HepG2 (cell line): ENCODE measurements around the gene SLC16A11. TPM values are rescaled to one million over a fixed set of nuclear protein-coding genes. Genes with fewer than 3 reads are reported as not detected.

Source experiments
- ATAC-seq: fragments of 200-7000 bp; cut with Tn5 transposase; 3 replicates; pipeline ENCODE4 v1.9.1; 2020; ENCODE audit warnings: mild to moderate bottlenecking, moderate library complexity
- BruUV-seq: library from RNA; stranded (reverse); fragments of 400-500 nt; replicated peaks from 2 replicates; lab custom pipeline; 2021; lab: Mats Ljungman, UMichigan
- CTCF ChIA-PET: fragments of 300-600 bp; formaldehyde crosslinking; extraction: SDS; loops from one replicate; lab custom pipeline; 2021; ENCODE audit warnings: low total read pairs, inconsistent platforms, low intra/inter-chr PET ratio; lab: Yijun Ruan, JAX
- POLR2A ChIA-PET: fragments of 350-600 bp; sonication (Branson Sonifier 250); formaldehyde crosslinking; loops from one replicate; lab custom pipeline; 2020; ENCODE audit warnings: antibody characterized with exemption, inconsistent platforms; lab: Yijun Ruan, JAX
- DNase-seq: peaks from one replicate; pipeline ENCODE4 v3.0.0-alpha.2; 2015; ENCODE audit warnings: low spot score
- FAIRE-seq: peaks from 3 replicates; lab custom pipeline; 2011; peaks lifted over from hg19 to GRCh38; lab: Jason Lieb, UNC
- H2AFZ ChIP-seq: one replicate; pipeline ENCODE4 v1.6.1; 2011; ENCODE audit warnings: low read length, inconsistent platforms
- H3K27ac ChIP-seq: fragments of 300-600 bp; 3 replicates; pipeline ENCODE4 v1.8.0; 2011; ENCODE audit warnings: mixed run types, mild to moderate bottlenecking, mixed read lengths, low read length, inconsistent platforms; ENCODE audit not compliant: insufficient read depth; ENCODE audit errors: extremely low read length
- H3K27me3 ChIP-seq, 2 experiments: fragments of 200-600 bp in 1 of 2; 2 replicates in 1 of 2; 3 replicates in 1 of 2; pipeline versions ENCODE4 v1.6.0 to v1.8.0; 2011; ENCODE audit warnings: low read length in 2 of 2, mild to moderate bottlenecking in 2 of 2, moderate library complexity in 2 of 2, inconsistent platforms in 1 of 2; ENCODE audit not compliant: insufficient read depth in 2 of 2, control insufficient read depth in 1 of 2
- H3K36me3 ChIP-seq, 2 experiments: fragments of 200-600 bp in 1 of 2; replicated peaks in 1 of 2; 2 replicates in 1 of 2; 3 replicates in 1 of 2; pipeline versions ENCODE4 v1.5.1 to v1.8.0; 2011; ENCODE audit warnings: low read length in 2 of 2, inconsistent platforms in 1 of 2; ENCODE audit not compliant: insufficient read depth in 2 of 2, control insufficient read depth in 1 of 2
- H3K4me1 ChIP-seq: 2 replicates; pipeline ENCODE4 v1.5.1; 2012; ENCODE audit warnings: low read length, inconsistent platforms; ENCODE audit not compliant: insufficient read depth
- H3K4me2 ChIP-seq: 2 replicates; pipeline ENCODE4 v1.6.0; 2011; ENCODE audit warnings: low read depth, low read length, inconsistent platforms
- H3K4me3 ChIP-seq, 3 experiments: fragments of 200-600 bp in 1 of 3; sonication (generic), shearing (Covaris generic) in 1 of 3; replicated peaks in 1 of 3; 2 replicates each; pipeline ENCODE4 v1.5.1; 2011 to 2016; ENCODE audit warnings: low read length in 3 of 3, inconsistent platforms in 2 of 3, low read depth in 2 of 3, mild to moderate bottlenecking in 2 of 3, control low read depth in 1 of 3, mixed read lengths in 1 of 3; ENCODE audit not compliant: insufficient read depth in 1 of 3
- H3K79me2 ChIP-seq: one replicate; pipeline ENCODE4 v1.6.1; 2011; ENCODE audit warnings: low read length, inconsistent platforms; ENCODE audit not compliant: insufficient read depth
- H3K9ac ChIP-seq: 2 replicates; pipeline ENCODE4 v1.6.0; 2011; ENCODE audit warnings: mild to moderate bottlenecking, low read depth, low read length, inconsistent platforms; ENCODE audit not compliant: insufficient read depth
- H3K9me3 ChIP-seq: 2 replicates; pipeline ENCODE4 v1.5.1; 2012; ENCODE audit warnings: mild to moderate bottlenecking, low read length
- H4K20me1 ChIP-seq: 2 replicates; pipeline ENCODE4 v1.6.0; 2011; ENCODE audit warnings: inconsistent platforms, mild to moderate bottlenecking, low read length, moderate library complexity; ENCODE audit not compliant: insufficient read depth
- CHCHD3 ChIP-seq: sonication (generic); formaldehyde crosslinking; IDR thresholded peaks from 2 replicates; pipeline ENCODE4 v1.8.0; 2022; ENCODE audit warnings: mild to moderate bottlenecking, missing genetic modification reagents, moderate library complexity
- CREB1 ChIP-seq, 2 experiments: fragments of 450-650 bp in 1 of 2; IDR thresholded peaks; 2 replicates each; pipeline ENCODE4 v1.6.1; 2016 to 2017; ENCODE audit warnings: control low read depth in 1 of 2, mild to moderate bottlenecking in 1 of 2, missing compliant biosample characterization in 1 of 2, missing genetic modification characterization in 1 of 2
- KDM2A ChIP-seq: sonication (generic); formaldehyde crosslinking; IDR thresholded peaks from 2 replicates; pipeline ENCODE4 v1.4.0; 2020; ENCODE audit warnings: low read depth, missing genetic modification reagents, borderline replicate concordance
- MYC ChIP-seq: sonication (generic); formaldehyde crosslinking; IDR thresholded peaks from 2 replicates; pipeline ENCODE4 v1.9.0; 2021; ENCODE audit warnings: missing genetic modification reagents, borderline replicate concordance
- PCBP1 ChIP-seq: fragments of 200-400 bp; formaldehyde crosslinking; IDR thresholded peaks from 2 replicates; pipeline ENCODE4 v1.6.1; 2017; ENCODE audit warnings: mild to moderate bottlenecking, low read depth, low read length, borderline replicate concordance
- PRPF4 ChIP-seq: fragments of 200-400 bp; formaldehyde crosslinking; IDR thresholded peaks from 2 replicates; pipeline ENCODE4 v1.6.1; 2016; ENCODE audit warnings: low read length, low read depth; ENCODE audit not compliant: poor library complexity, severe bottlenecking
- WIZ ChIP-seq: sonication (generic); formaldehyde crosslinking; IDR thresholded peaks from 2 replicates; pipeline ENCODE4 v1.5.1; 2020; ENCODE audit warnings: mild to moderate bottlenecking, missing genetic modification reagents
- ZNF879 ChIP-seq: sonication (generic); formaldehyde crosslinking; IDR thresholded peaks from 2 replicates; pipeline ENCODE4 v1.8.1; 2023; ENCODE audit warnings: missing genetic modification reagents
- WGBS: methylation state at CpG from one replicate; pipeline ENCODE4 v1.1.6; 2017; ENCODE audit warnings: low lambda C conversion rate; 5-methylcytosine and 5-hydroxymethylcytosine counted together
- in situ Hi-C: cut with HindIII; loops from 2 replicates; pipeline ENCODE4 v1.10.0; 2017; ENCODE audit warnings: low pct_unique_long_range_greater_than_20kb; ENCODE audit not compliant: extremely low pct_ligation_motif_present
- intact Hi-C: fragments of 100-400 bp; cut with micrococcal nuclease; formaldehyde crosslinking; loops from one replicate; pipeline ENCODE4 v1.10.0; 2022; ENCODE audit not compliant: unreplicated experiment
- polyA plus RNA-seq, 8 experiments: library from polyadenylated mRNA; depleted of rRNA in 3 of 8; stranded (reverse) in 7 of 8; unstranded in 1 of 8; fragments of >200 nt; fragmentation: Illumina TruSeq in 4 of 8; extraction: Trizol in 4 of 8; gene quantifications; 2 replicates each; pipeline versions ENCODE4 v1.2.1 to v1.2.3, GENCODE V29; 2011 to 2016; ENCODE audit warnings: low read depth in 4 of 8, missing spikeins in 1 of 8, mixed read lengths in 1 of 8; ENCODE audit not compliant: insufficient read depth in 1 of 8
- total RNA-seq, 5 experiments: library from RNA; depleted of rRNA; stranded (reverse); fragments of >200 nt; fragmentation: Illumina TruSeq; extraction: Trizol; gene quantifications; 2 replicates each; pipeline ENCODE4 v1.2.3, GENCODE V29; 2016; ENCODE audit warnings: low read depth in 1 of 5
- TF ChIP-seq, protein P1 (sequence below): sonication (generic); formaldehyde crosslinking; IDR thresholded peaks from 2 replicates; pipeline ENCODE4 v1.8.1; 2023; ENCODE audit warnings: mild to moderate bottlenecking, moderate library complexity, missing genetic modification reagents
- TF ChIP-seq, protein P2 (sequence below): IDR thresholded peaks from 2 replicates; pipeline ENCODE4 v1.6.1; 2016; ENCODE audit warnings: missing compliant biosample characterization, missing genetic modification reagents, borderline replicate concordance
- TF ChIP-seq, protein P3 (sequence below): IDR thresholded peaks from 2 replicates; pipeline ENCODE4 v1.6.1; 2012; ENCODE audit warnings: inconsistent platforms
- TF ChIP-seq, protein P4 (sequence below): sonication (generic); formaldehyde crosslinking; IDR thresholded peaks from 2 replicates; pipeline ENCODE4 v1.5.1; 2020; ENCODE audit warnings: mild to moderate bottlenecking, missing genetic modification reagents, moderate library complexity
- TF ChIP-seq, protein P5 (sequence below): sonication (generic); formaldehyde crosslinking; IDR thresholded peaks from 2 replicates; pipeline ENCODE4 v1.9.0; 2021; ENCODE audit warnings: missing genetic modification reagents, borderline replicate concordance

Gene SLC16A11
- total and polyA plus RNA-seq, 2 of the 13 experiments (the other 11 are each of a cell fraction or from before 2014, with no cell fraction given): not detected

DNA sequence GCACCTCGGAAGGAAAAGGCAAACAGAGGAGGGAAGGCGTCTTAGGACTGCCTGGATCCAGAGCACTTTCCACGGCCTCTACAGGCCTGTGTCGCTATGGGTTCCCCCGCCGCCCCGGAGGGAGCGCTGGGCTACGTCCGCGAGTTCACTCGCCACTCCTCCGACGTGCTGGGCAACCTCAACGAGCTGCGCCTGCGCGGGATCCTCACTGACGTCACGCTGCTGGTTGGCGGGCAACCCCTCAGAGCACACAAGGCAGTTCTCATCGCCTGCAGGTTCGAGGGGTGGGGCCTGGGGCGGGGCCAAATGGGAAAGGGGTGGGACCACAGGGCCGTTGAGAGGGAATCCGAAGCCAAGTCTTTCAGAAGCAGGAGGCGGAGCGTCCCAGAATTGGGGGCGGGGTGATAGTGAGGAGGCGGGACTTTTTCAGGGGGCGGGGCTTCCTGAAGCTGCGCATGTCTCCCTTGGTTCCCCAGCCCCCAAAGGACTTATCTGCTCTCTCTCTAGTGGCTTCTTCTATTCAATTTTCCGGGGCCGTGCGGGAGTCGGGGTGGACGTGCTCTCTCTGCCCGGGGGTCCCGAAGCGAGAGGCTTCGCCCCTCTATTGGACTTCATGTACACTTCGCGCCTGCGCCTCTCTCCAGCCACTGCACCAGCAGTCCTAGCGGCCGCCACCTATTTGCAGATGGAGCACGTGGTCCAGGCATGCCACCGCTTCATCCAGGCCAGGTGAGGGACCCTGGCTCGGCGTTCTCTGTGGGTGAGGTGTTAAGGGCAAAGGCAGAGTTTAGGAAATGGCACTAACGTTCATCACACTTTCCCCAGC is 20.1 kb downstream of the SLC16A11 start:
- Histone ChIP-seq H3K27me3 (peaks cover 0 to 23% of the 10 kb centered on the region in 2 experiments; a peak in 3 of 5 replicates), H3K9me3 (no peaks in the 10 kb centered on the region), H3K4me1 (peaks cover 62% of the 10 kb centered on the region), H4K20me1 (no peaks in the 10 kb centered on the region), H3K27ac (no peak overlapping the region), H2AFZ (no peak overlapping the region), H3K4me2 (no peak overlapping the region), H3K36me3 (no peaks in the 10 kb centered on the region), H3K79me2 (no peaks in the 10 kb centered on the region), H3K4me3 (no peak overlapping the region), H3K9ac (no peak overlapping the region)
- ChIA-PET POLR2A (interaction anchor here (1.5 to 2.6 kb wide), 2 partner anchors 11 to 12 kb away, joined by 5 to 20 read pairs; partner anchors contain the start of genes RNASEK and SLC16A13), CTCF (no interaction called here)
- intact Hi-C loops (loop anchor here (5.0 to 10.0 kb wide), 2 partner anchors 111 to 179 kb away; no protein-coding TSS in a partner anchor), in situ Hi-C loops (no loop called here)
- 72% methylated on average over 48 of the region's 51 CpGs for WGBS
- FAIRE-seq (no peak), DNase-seq (no peak), ATAC-seq (no peak)
- no TSS peak for BruUV-seq
- TF ChIP-seq, protein P1, sequence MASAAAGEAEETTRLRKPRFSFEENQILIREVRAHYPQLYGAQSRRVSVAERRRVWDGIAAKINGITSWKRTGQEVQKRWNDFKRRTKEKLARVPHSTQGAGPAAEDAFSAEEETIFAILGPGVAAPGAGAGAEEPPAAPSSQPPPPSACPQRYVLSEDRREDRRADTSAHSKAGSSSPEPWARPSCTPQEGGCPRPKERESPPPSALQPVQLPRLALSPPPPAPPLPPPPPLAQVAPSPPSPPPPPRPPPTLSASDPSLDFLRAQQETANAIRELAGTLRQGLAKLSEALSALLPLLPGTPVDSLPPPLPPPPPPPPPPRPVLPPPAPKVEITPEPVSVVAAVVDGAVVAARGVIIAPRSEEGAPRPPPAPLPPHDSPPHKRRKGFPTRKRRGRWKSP (CRISPR knock-in tag): no peak
- TF ChIP-seq, protein P2, sequence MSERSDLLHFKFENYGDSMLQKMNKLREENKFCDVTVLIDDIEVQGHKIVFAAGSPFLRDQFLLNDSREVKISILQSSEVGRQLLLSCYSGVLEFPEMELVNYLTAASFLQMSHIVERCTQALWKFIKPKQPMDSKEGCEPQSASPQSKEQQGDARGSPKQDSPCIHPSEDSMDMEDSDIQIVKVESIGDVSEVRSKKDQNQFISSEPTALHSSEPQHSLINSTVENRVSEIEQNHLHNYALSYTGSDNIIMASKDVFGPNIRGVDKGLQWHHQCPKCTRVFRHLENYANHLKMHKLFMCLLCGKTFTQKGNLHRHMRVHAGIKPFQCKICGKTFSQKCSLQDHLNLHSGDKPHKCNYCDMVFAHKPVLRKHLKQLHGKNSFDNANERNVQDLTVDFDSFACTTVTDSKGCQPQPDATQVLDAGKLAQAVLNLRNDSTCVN: no peak
- TF ChIP-seq, protein P3, sequence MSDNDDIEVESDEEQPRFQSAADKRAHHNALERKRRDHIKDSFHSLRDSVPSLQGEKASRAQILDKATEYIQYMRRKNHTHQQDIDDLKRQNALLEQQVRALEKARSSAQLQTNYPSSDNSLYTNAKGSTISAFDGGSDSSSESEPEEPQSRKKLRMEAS: peak; percentile 66
- TF ChIP-seq ZNF879: no peak
- TF ChIP-seq CREB1 (IDR thresholded peaks at IDR 0.05): peak; percentile 61
- TF ChIP-seq CREB1 (CRISPR knock-in tag; IDR thresholded peaks at IDR 0.05): no peak
- no peak for TF ChIP-seq PCBP1
- 0 out of 2 replicates have a peak, but pooled peaks have one; percentile 40 for TF ChIP-seq MYC (CRISPR knock-in tag)
- no peak for TF ChIP-seq CHCHD3 (CRISPR knock-in tag)
- no peak for TF ChIP-seq WIZ
- TF ChIP-seq, protein P4, sequence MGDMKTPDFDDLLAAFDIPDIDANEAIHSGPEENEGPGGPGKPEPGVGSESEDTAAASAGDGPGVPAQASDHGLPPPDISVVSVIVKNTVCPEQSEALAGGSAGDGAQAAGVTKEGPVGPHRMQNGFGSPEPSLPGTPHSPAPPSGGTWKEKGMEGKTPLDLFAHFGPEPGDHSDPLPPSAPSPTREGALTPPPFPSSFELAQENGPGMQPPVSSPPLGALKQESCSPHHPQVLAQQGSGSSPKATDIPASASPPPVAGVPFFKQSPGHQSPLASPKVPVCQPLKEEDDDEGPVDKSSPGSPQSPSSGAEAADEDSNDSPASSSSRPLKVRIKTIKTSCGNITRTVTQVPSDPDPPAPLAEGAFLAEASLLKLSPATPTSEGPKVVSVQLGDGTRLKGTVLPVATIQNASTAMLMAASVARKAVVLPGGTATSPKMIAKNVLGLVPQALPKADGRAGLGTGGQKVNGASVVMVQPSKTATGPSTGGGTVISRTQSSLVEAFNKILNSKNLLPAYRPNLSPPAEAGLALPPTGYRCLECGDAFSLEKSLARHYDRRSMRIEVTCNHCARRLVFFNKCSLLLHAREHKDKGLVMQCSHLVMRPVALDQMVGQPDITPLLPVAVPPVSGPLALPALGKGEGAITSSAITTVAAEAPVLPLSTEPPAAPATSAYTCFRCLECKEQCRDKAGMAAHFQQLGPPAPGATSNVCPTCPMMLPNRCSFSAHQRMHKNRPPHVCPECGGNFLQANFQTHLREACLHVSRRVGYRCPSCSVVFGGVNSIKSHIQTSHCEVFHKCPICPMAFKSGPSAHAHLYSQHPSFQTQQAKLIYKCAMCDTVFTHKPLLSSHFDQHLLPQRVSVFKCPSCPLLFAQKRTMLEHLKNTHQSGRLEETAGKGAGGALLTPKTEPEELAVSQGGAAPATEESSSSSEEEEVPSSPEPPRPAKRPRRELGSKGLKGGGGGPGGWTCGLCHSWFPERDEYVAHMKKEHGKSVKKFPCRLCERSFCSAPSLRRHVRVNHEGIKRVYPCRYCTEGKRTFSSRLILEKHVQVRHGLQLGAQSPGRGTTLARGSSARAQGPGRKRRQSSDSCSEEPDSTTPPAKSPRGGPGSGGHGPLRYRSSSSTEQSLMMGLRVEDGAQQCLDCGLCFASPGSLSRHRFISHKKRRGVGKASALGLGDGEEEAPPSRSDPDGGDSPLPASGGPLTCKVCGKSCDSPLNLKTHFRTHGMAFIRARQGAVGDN (CRISPR knock-in tag): peak; percentile 58
- TF ChIP-seq KDM2A (CRISPR knock-in tag): no peak
- no peak for TF ChIP-seq PRPF4
- TF ChIP-seq, protein P5, sequence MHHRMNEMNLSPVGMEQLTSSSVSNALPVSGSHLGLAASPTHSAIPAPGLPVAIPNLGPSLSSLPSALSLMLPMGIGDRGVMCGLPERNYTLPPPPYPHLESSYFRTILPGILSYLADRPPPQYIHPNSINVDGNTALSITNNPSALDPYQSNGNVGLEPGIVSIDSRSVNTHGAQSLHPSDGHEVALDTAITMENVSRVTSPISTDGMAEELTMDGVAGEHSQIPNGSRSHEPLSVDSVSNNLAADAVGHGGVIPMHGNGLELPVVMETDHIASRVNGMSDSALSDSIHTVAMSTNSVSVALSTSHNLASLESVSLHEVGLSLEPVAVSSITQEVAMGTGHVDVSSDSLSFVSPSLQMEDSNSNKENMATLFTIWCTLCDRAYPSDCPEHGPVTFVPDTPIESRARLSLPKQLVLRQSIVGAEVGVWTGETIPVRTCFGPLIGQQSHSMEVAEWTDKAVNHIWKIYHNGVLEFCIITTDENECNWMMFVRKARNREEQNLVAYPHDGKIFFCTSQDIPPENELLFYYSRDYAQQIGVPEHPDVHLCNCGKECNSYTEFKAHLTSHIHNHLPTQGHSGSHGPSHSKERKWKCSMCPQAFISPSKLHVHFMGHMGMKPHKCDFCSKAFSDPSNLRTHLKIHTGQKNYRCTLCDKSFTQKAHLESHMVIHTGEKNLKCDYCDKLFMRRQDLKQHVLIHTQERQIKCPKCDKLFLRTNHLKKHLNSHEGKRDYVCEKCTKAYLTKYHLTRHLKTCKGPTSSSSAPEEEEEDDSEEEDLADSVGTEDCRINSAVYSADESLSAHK (CRISPR knock-in tag): no peak
